ENCODE data around the gene GPC3. TPM values are rescaled to one million over a fixed set of nuclear protein-coding genes. Genes with fewer than 3 reads are reported as not detected.

The GPC3 gene
- total and polyA plus RNA-seq, 4 donors = 8.3 to 270 (median 52.4) TPM

GRCh38 chrX:133953785-133954355 lies 31.5 kb downstream of the GPC3 start:
- peaks cover 2 to 18% (median 4%) of the 10 kb centered on the region in 3 donors for H3K27me3 ChIP-seq (ENCODE audit: control insufficient read depth in 3 of 3, insufficient read depth in 3 of 3, low read length in 2 of 3)
- WGBS, 2 donors = 79 to 90% methylated on average over 4 of the region's 4 CpGs
- DNase-seq (no peak), ATAC-seq (ENCODE audit: insufficient read depth, low FRiP score) (no peak)
- no peaks in the 10 kb centered on the region for H3K4me1 ChIP-seq (ENCODE audit: control insufficient read depth in 5 of 5, insufficient read depth in 5 of 5, low read length in 5 of 5)
- no peak overlapping the region for H3K27ac ChIP-seq (ENCODE audit: low read depth in 1 of 2, low read length in 1 of 2)
- TF ChIP-seq, protein P1, sequence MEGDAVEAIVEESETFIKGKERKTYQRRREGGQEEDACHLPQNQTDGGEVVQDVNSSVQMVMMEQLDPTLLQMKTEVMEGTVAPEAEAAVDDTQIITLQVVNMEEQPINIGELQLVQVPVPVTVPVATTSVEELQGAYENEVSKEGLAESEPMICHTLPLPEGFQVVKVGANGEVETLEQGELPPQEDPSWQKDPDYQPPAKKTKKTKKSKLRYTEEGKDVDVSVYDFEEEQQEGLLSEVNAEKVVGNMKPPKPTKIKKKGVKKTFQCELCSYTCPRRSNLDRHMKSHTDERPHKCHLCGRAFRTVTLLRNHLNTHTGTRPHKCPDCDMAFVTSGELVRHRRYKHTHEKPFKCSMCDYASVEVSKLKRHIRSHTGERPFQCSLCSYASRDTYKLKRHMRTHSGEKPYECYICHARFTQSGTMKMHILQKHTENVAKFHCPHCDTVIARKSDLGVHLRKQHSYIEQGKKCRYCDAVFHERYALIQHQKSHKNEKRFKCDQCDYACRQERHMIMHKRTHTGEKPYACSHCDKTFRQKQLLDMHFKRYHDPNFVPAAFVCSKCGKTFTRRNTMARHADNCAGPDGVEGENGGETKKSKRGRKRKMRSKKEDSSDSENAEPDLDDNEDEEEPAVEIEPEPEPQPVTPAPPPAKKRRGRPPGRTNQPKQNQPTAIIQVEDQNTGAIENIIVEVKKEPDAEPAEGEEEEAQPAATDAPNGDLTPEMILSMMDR (IDR thresholded peaks at IDR 0.05; ENCODE audit: control extremely low read depth, extremely low read depth) = no peak
- H3K4me3 ChIP-seq = no peak overlapping the region
- H3K36me3 ChIP-seq (ENCODE audit: control insufficient read depth in 4 of 4, insufficient read depth in 4 of 4, low read length in 4 of 4) = no peaks in the 10 kb centered on the region
- no peaks in the 10 kb centered on the region for H3K9me3 ChIP-seq (ENCODE audit: control insufficient read depth in 4 of 4, insufficient read depth in 3 of 4, low read length in 3 of 4)
- no peak overlapping the region for H3K9ac ChIP-seq (ENCODE audit: insufficient read depth in 1 of 2, low read length in 2 of 2)

- no peak overlapping the region for H3K9ac ChIP-seq (ENCODE audit: insufficient read depth in 1 of 2, low read length in 2 of 2)
- peaks cover 5 to 24% (median 7%) of the 10 kb centered on the region in 3 donors for H3K27me3 ChIP-seq (ENCODE audit: control insufficient read depth in 3 of 3, insufficient read depth in 3 of 3, low read length in 2 of 3)
- no peak overlapping the region for H3K27ac ChIP-seq (ENCODE audit: low read depth in 1 of 2, low read length in 1 of 2)
- ATAC-seq (ENCODE audit: insufficient read depth, low FRiP score) (no peak), DNase-seq (no peak)
- H3K4me1 ChIP-seq (ENCODE audit: control insufficient read depth in 5 of 5, insufficient read depth in 5 of 5, low read length in 5 of 5) = peaks cover 0 to 6% (median 0%) of the 10 kb centered on the region in 5 donors
- 72 to 95% methylated on average over 2 of the region's 2 CpGs for WGBS, 2 donors
- H3K36me3 ChIP-seq (ENCODE audit: control insufficient read depth in 4 of 4, insufficient read depth in 4 of 4, low read length in 4 of 4) = no peaks in the 10 kb centered on the region
- TF ChIP-seq, protein P1 (IDR thresholded peaks at IDR 0.05; ENCODE audit: control extremely low read depth, extremely low read depth) = no peak
- no peak overlapping the region for H3K4me3 ChIP-seq
- H3K9me3 ChIP-seq (ENCODE audit: control insufficient read depth in 4 of 4, insufficient read depth in 3 of 4, low read length in 3 of 4) = no peaks in the 10 kb centered on the region
These were observed 32.3 kb downstream of the GPC3 start for GRCh38 chrX:133953078-133953477.

- DNase-seq (no peak), ATAC-seq (ENCODE audit: insufficient read depth, low FRiP score) (no peak)
- WGBS, 2 donors = 78 to 85% methylated on average over 2 of the region's 2 CpGs
- Histone ChIP-seq H3K9ac (ENCODE audit: insufficient read depth in 1 of 2, low read length in 2 of 2) (no peak overlapping the region), H3K27me3 (ENCODE audit: control insufficient read depth in 3 of 3, insufficient read depth in 3 of 3, low read length in 2 of 3) (peaks cover 5 to 32% (median 14%) of the 10 kb centered on the region in 3 donors), H3K36me3 (ENCODE audit: control insufficient read depth in 4 of 4, insufficient read depth in 4 of 4, low read length in 4 of 4) (no peaks in the 10 kb centered on the region), H3K4me3 (no peak overlapping the region), H3K27ac (ENCODE audit: low read depth in 1 of 2, low read length in 1 of 2) (no peak overlapping the region), H3K9me3 (ENCODE audit: control insufficient read depth in 4 of 4, insufficient read depth in 3 of 4, low read length in 3 of 4) (peaks cover 0 to 3% (median 0%) of the 10 kb centered on the region in 4 donors), H3K4me1 (ENCODE audit: control insufficient read depth in 5 of 5, insufficient read depth in 5 of 5, low read length in 5 of 5) (peaks cover 0 to 7% (median 0%) of the 10 kb centered on the region in 5 donors)
- TF ChIP-seq, protein P1 (IDR thresholded peaks at IDR 0.05; ENCODE audit: control extremely low read depth, extremely low read depth) = no peak
These were observed 34.3 kb downstream of the GPC3 start for GRCh38 chrX:133951098-133951497.

- H3K9ac ChIP-seq (ENCODE audit: insufficient read depth in 1 of 2, low read length in 2 of 2) = no peak overlapping the region
- no peaks in the 10 kb centered on the region for H3K36me3 ChIP-seq (ENCODE audit: control insufficient read depth in 4 of 4, insufficient read depth in 4 of 4, low read length in 4 of 4)
- no peak for ATAC-seq (ENCODE audit: insufficient read depth, low FRiP score)
- WGBS, 2 donors = 74 to 90% methylated on average over 3 of the region's 3 CpGs
- H3K4me1 ChIP-seq (ENCODE audit: control insufficient read depth in 5 of 5, insufficient read depth in 5 of 5, low read length in 5 of 5) = peaks cover 0 to 7% (median 0%) of the 10 kb centered on the region in 5 donors
- no peak for DNase-seq
- H3K27me3 ChIP-seq (ENCODE audit: control insufficient read depth in 3 of 3, insufficient read depth in 3 of 3, low read length in 2 of 3) = peaks cover 5 to 37% (median 14%) of the 10 kb centered on the region in 3 donors
- H3K27ac ChIP-seq (ENCODE audit: low read depth in 1 of 2, low read length in 1 of 2) = no peak overlapping the region
- H3K4me3 ChIP-seq = no peak overlapping the region
- TF ChIP-seq, protein P1 (IDR thresholded peaks at IDR 0.05; ENCODE audit: control extremely low read depth, extremely low read depth) = no peak
- peaks cover 0 to 3% (median 0%) of the 10 kb centered on the region in 4 donors for H3K9me3 ChIP-seq (ENCODE audit: control insufficient read depth in 4 of 4, insufficient read depth in 3 of 4, low read length in 3 of 4)
These were observed 35.2 kb downstream of the GPC3 start for GRCh38 chrX:133950214-133950613.
